H9 (cell line): ENCODE measurements around the gene OR6K6. TPM values are rescaled to one million over a fixed set of nuclear protein-coding genes. Genes with fewer than 3 reads are reported as not detected.

Source experiments
- DNase-seq: peaks from one replicate; pipeline ENCODE4 v3.0.0-alpha.2; 2017
- H2AFZ ChIP-seq: one replicate; pipeline ENCODE4 v1.6.1; 2013; ENCODE audit warnings: mild to moderate bottlenecking, low read length, control low read depth, moderate library complexity
- H2AK5ac ChIP-seq: 2 replicates; pipeline ENCODE4 v1.6.1; 2013; ENCODE audit warnings: low read length, control low read depth, mixed read lengths; ENCODE audit not compliant: insufficient read length
- H2BK120ac ChIP-seq: one replicate; pipeline ENCODE4 v1.6.1; 2013; ENCODE audit warnings: low read depth, mild to moderate bottlenecking, low read length, control low read depth, inconsistent platforms; ENCODE audit not compliant: poor library complexity, severe bottlenecking
- H2BK12ac ChIP-seq: 2 replicates; pipeline ENCODE4 v1.6.1; 2013; ENCODE audit warnings: low read length, control low read depth, mixed read lengths, low read depth; ENCODE audit not compliant: insufficient read length
- H2BK15ac ChIP-seq: 2 replicates; pipeline ENCODE4 v1.6.1; 2013; ENCODE audit warnings: low read depth, low read length, control low read depth
- H2BK20ac ChIP-seq: one replicate; pipeline ENCODE4 v1.6.1; 2013; ENCODE audit warnings: low read depth, mild to moderate bottlenecking, low read length, control low read depth, inconsistent platforms; ENCODE audit not compliant: poor library complexity, severe bottlenecking
- H2BK5ac ChIP-seq: 2 replicates; pipeline ENCODE4 v1.6.1; 2013; ENCODE audit warnings: low read length, control low read depth, mixed read lengths; ENCODE audit not compliant: insufficient read length
- H3K14ac ChIP-seq: 2 replicates; pipeline ENCODE4 v1.6.1; 2013; ENCODE audit warnings: low read length, control low read depth; ENCODE audit not compliant: insufficient read depth
- H3K18ac ChIP-seq: 2 replicates; pipeline ENCODE4 v1.6.1; 2013; ENCODE audit warnings: low read depth, mild to moderate bottlenecking, mixed read lengths, low read length, control low read depth; ENCODE audit not compliant: insufficient read length
- H3K23ac ChIP-seq: 2 replicates; pipeline ENCODE4 v1.6.1; 2013; ENCODE audit warnings: low read length, control low read depth, mixed read lengths, low read depth; ENCODE audit not compliant: insufficient read length
- H3K23me2 ChIP-seq: 2 replicates; pipeline ENCODE4 v1.6.1; 2013; ENCODE audit warnings: low read depth, mild to moderate bottlenecking, mixed read lengths, low read length, control low read depth; ENCODE audit not compliant: insufficient read length, poor library complexity, severe bottlenecking
- H3K27ac ChIP-seq: 2 replicates; pipeline ENCODE4 v1.5.1; 2013; ENCODE audit warnings: low read length, control low read depth, mixed read lengths, low read depth; ENCODE audit not compliant: insufficient read length
- H3K27me3 ChIP-seq: 2 replicates; pipeline ENCODE4 v1.6.1; 2013; ENCODE audit warnings: low read length, control low read depth, inconsistent platforms; ENCODE audit not compliant: insufficient read depth
- H3K4ac ChIP-seq: 2 replicates; pipeline ENCODE4 v1.6.1; 2013; ENCODE audit warnings: low read depth, mild to moderate bottlenecking, control low read depth, inconsistent platforms, low read length, moderate library complexity
- H3K4me1 ChIP-seq: 2 replicates; pipeline ENCODE4 v1.6.1; 2013; ENCODE audit warnings: low read length, control low read depth, inconsistent platforms; ENCODE audit not compliant: insufficient read depth
- H3K4me2 ChIP-seq: 2 replicates; pipeline ENCODE4 v1.6.1; 2013; ENCODE audit warnings: low read length, control low read depth, mixed read lengths; ENCODE audit not compliant: insufficient read length, insufficient read depth
- H3K56ac ChIP-seq: 2 replicates; pipeline ENCODE4 v1.6.1; 2013; ENCODE audit warnings: low read depth, mild to moderate bottlenecking, mixed read lengths, low read length, control low read depth; ENCODE audit not compliant: insufficient read length
- H3K79me1 ChIP-seq: 2 replicates; pipeline ENCODE4 v1.6.1; 2013; ENCODE audit warnings: low read depth, mild to moderate bottlenecking, moderate library complexity, low read length, control low read depth, inconsistent platforms; ENCODE audit not compliant: insufficient read depth, poor library complexity, severe bottlenecking
- H3K79me2 ChIP-seq: 2 replicates; pipeline ENCODE4 v1.6.1; 2013; ENCODE audit warnings: low read length, control low read depth, inconsistent platforms; ENCODE audit not compliant: insufficient read depth
- H3K9ac ChIP-seq: 2 replicates; pipeline ENCODE4 v1.6.1; 2013; ENCODE audit warnings: low read length, control low read depth, mixed read lengths; ENCODE audit not compliant: insufficient read length; ENCODE audit errors: extremely low read depth
- H3K9me3 ChIP-seq: one replicate; pipeline ENCODE4 v1.6.1; 2013; ENCODE audit warnings: low read depth, low read length, inconsistent platforms; ENCODE audit not compliant: control insufficient read depth
- H3T11ph ChIP-seq: one replicate; pipeline ENCODE4 v1.6.1; 2013; ENCODE audit warnings: mild to moderate bottlenecking, low read length, control low read depth, inconsistent platforms
- H4K20me1 ChIP-seq: one replicate; pipeline ENCODE4 v1.6.1; 2013; ENCODE audit not compliant: control insufficient read depth, insufficient read length, insufficient read depth
- H4K5ac ChIP-seq: 2 replicates; pipeline ENCODE4 v1.6.1; 2013; ENCODE audit warnings: low read depth, mild to moderate bottlenecking, mixed read lengths, low read length, control low read depth; ENCODE audit not compliant: insufficient read length
- H4K8ac ChIP-seq: replicated peaks from 2 replicates; pipeline ENCODE4 v1.6.1; 2013; ENCODE audit warnings: low read length, control low read depth, mixed read lengths, low read depth; ENCODE audit not compliant: insufficient read length
- H4K91ac ChIP-seq: 2 replicates; pipeline ENCODE4 v1.6.1; 2013; ENCODE audit warnings: low read depth, mild to moderate bottlenecking, moderate library complexity, mixed read lengths, low read length, control low read depth; ENCODE audit not compliant: insufficient read length
- H3K27ac Mint-ChIP-seq, 3 experiments: 2 replicates in 2 of 3; 3 replicates in 1 of 3; pipeline ENCODE4 v1.8.0; 2020 to 2021; ENCODE audit warnings: mixed read lengths in 3 of 3, mild to moderate bottlenecking in 1 of 3, moderate library complexity in 1 of 3
- H3K27me3 Mint-ChIP-seq: 2 replicates; pipeline ENCODE4 v1.8.0; 2021; ENCODE audit warnings: low read depth, mild to moderate bottlenecking, moderate library complexity, mixed read lengths
- H3K36me3 Mint-ChIP-seq, 3 experiments: 2 replicates in 2 of 3; 3 replicates in 1 of 3; pipeline ENCODE4 v1.8.0; 2020 to 2021; ENCODE audit warnings: low read depth in 3 of 3, mixed read lengths in 3 of 3; ENCODE audit not compliant: insufficient read depth in 1 of 3
- H3K4me1 Mint-ChIP-seq, 2 experiments: 2 replicates each; pipeline ENCODE4 v1.8.0; 2020; ENCODE audit warnings: mixed read lengths in 2 of 2
- H3K4me3 Mint-ChIP-seq, 2 experiments: 2 replicates in 1 of 2; 3 replicates in 1 of 2; pipeline ENCODE4 v1.8.0; 2020 to 2021; ENCODE audit warnings: mild to moderate bottlenecking in 2 of 2, mixed read lengths in 2 of 2, moderate library complexity in 1 of 2
- H3K9me3 Mint-ChIP-seq, 2 experiments: 2 replicates in 1 of 2; 3 replicates in 1 of 2; pipeline ENCODE4 v1.8.0; 2020; ENCODE audit warnings: mild to moderate bottlenecking in 2 of 2, mixed read lengths in 2 of 2, moderate library complexity in 1 of 2
- CTCF ChIP-seq: fragments of 200-600 bp; sonication (generic); conservative IDR thresholded peaks from 3 replicates; pipeline ENCODE4 v1.8.0; 2021; ENCODE audit warnings: antibody characterized with exemption, mild to moderate bottlenecking
- WGBS: extraction: QIAGEN DNeasy Blood & Tissue Kit; methylation state at CpG from one replicate; pipeline ENCODE4 v1.1.7; 2013; ENCODE audit warnings: missing lambda C conversion rate, low lambda C conversion rate, mixed read lengths; ENCODE audit not compliant: insufficient read length; ENCODE audit errors: extremely low coverage; 5-methylcytosine and 5-hydroxymethylcytosine counted together
- total RNA-seq: library from RNA; stranded (reverse); gene quantifications from 2 replicates; pipeline ENCODE4 v1.2.1, GENCODE V29; 2021

Gene OR6K6
- total RNA-seq, 1 experiment from 2014 or later, result not detected

GRCh38 chr1:158716335-158716734 is 38.2 kb upstream of the OR6K6 start:
- Histone ChIP-seq H2BK5ac (no peak overlapping the region), H3T11ph (no peak overlapping the region), H3K4me1 (no peaks in the 10 kb centered on the region), H3K23me2 (no peaks in the 10 kb centered on the region), H2AK5ac (no peak overlapping the region), H4K20me1 (no peaks in the 10 kb centered on the region), H4K5ac (no peak overlapping the region), H2BK120ac (no peak overlapping the region), H3K27ac (no peak overlapping the region), H4K91ac (no peak overlapping the region), H3K14ac (no peak overlapping the region), H2BK20ac (no peak overlapping the region), H3K4ac (no peak overlapping the region), H2BK12ac (no peak overlapping the region), H3K27me3 (no peaks in the 10 kb centered on the region), H2AFZ (no peak overlapping the region), H3K56ac (no peak overlapping the region), H4K8ac (no peak overlapping the region), H3K9me3 (no peaks in the 10 kb centered on the region), H3K79me1 (no peaks in the 10 kb centered on the region), H3K18ac (no peak overlapping the region), H3K9ac (no peak overlapping the region), H2BK15ac (no peak overlapping the region), H3K4me2 (no peak overlapping the region), H3K79me2 (no peaks in the 10 kb centered on the region), H3K23ac (no peak overlapping the region)
- no peaks in the 10 kb centered on the region; the same call in 1 of the 2 replicates for H3K27me3 Mint-ChIP-seq
- TF ChIP-seq CTCF, result no peak
- H3K4me3 Mint-ChIP-seq, result no peak overlapping the region
- no peaks in the 10 kb centered on the region for H3K4me1 Mint-ChIP-seq
- H3K27ac Mint-ChIP-seq, result no peak overlapping the region
- H3K9me3 Mint-ChIP-seq, result no peaks in the 10 kb centered on the region
- no peak for DNase-seq
- H3K36me3 Mint-ChIP-seq, result no peaks in the 10 kb centered on the region
- WGBS, result no CpG with 5 or more reads among the region's 1 CpG
